Osteoblast (primary cell): Measurements from ENCODE around the gene KLHL28. TPM values are rescaled to one million over a fixed set of nuclear protein-coding genes. Genes with fewer than 3 reads are reported as not detected.

Experiments
- DNase-seq: peaks from one replicate; pipeline ENCODE4 v3.0.0; 2011; ENCODE audit warnings: low spot score, mixed read lengths; ENCODE audit not compliant: insufficient read length; ENCODE audit errors: missing footprints
- H2AFZ ChIP-seq: 2 replicates; pipeline ENCODE4 v1.6.0; 2011; ENCODE audit warnings: mild to moderate bottlenecking, low read length
- H3K27ac ChIP-seq: 2 replicates; pipeline ENCODE4 v1.5.1; 2011; ENCODE audit warnings: mild to moderate bottlenecking, low read depth, low read length, moderate library complexity
- H3K27me3 ChIP-seq: 2 replicates; pipeline ENCODE4 v1.6.0; 2012; ENCODE audit warnings: mild to moderate bottlenecking, control low read depth, inconsistent platforms, low read length, moderate library complexity; ENCODE audit not compliant: insufficient read depth
- H3K36me3 ChIP-seq: 2 replicates; pipeline ENCODE4 v1.5.1; 2011; ENCODE audit warnings: mild to moderate bottlenecking, low read length, control low read depth, moderate library complexity; ENCODE audit not compliant: insufficient read depth
- H3K4me1 ChIP-seq: 2 replicates; pipeline ENCODE4 v1.5.1; 2011; ENCODE audit warnings: mild to moderate bottlenecking, low read length, control low read depth, moderate library complexity; ENCODE audit not compliant: insufficient read depth
- H3K4me2 ChIP-seq: 2 replicates; pipeline ENCODE4 v1.6.0; 2011; ENCODE audit warnings: mild to moderate bottlenecking, low read length; ENCODE audit not compliant: insufficient read depth
- H3K4me3 ChIP-seq: fragments of 200-600 bp; sonication (generic); 3 replicates; pipeline ENCODE4 v1.5.1; 2012; ENCODE audit warnings: mild to moderate bottlenecking, low read length, inconsistent platforms; ENCODE audit not compliant: insufficient read depth
- H3K79me2 ChIP-seq: 2 replicates; pipeline ENCODE4 v1.6.0; 2012; ENCODE audit warnings: mild to moderate bottlenecking, low read length, control low read depth, inconsistent platforms; ENCODE audit not compliant: insufficient read depth
- H3K9me3 ChIP-seq: 2 replicates; pipeline ENCODE4 v1.5.1; 2011; ENCODE audit warnings: low read depth, low read length, control low read depth
- H4K20me1 ChIP-seq: 2 replicates; pipeline ENCODE4 v1.6.0; 2012; ENCODE audit warnings: mild to moderate bottlenecking, low read length, control low read depth; ENCODE audit not compliant: insufficient read depth
- total RNA-seq: library from RNA; depleted of rRNA; stranded (reverse); fragments of >200 nt; gene quantifications from 2 replicates; pipeline ENCODE4 v1.2.3, GENCODE V29; 2012
- TF ChIP-seq, protein P1 (sequence below): IDR thresholded peaks from 2 replicates; pipeline ENCODE4 v1.5.1; 2011; ENCODE audit warnings: mild to moderate bottlenecking, low read depth, low read length, moderate library complexity; ENCODE audit errors: extremely low read depth

The KLHL28 gene
- total RNA-seq, 1 donor = 11.9 TPM

- no peak overlapping the region for H3K4me3 ChIP-seq
- H3K4me1 ChIP-seq = no peaks in the 10 kb centered on the region
- TF ChIP-seq, protein P1, sequence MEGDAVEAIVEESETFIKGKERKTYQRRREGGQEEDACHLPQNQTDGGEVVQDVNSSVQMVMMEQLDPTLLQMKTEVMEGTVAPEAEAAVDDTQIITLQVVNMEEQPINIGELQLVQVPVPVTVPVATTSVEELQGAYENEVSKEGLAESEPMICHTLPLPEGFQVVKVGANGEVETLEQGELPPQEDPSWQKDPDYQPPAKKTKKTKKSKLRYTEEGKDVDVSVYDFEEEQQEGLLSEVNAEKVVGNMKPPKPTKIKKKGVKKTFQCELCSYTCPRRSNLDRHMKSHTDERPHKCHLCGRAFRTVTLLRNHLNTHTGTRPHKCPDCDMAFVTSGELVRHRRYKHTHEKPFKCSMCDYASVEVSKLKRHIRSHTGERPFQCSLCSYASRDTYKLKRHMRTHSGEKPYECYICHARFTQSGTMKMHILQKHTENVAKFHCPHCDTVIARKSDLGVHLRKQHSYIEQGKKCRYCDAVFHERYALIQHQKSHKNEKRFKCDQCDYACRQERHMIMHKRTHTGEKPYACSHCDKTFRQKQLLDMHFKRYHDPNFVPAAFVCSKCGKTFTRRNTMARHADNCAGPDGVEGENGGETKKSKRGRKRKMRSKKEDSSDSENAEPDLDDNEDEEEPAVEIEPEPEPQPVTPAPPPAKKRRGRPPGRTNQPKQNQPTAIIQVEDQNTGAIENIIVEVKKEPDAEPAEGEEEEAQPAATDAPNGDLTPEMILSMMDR = no peak
- H3K4me2 ChIP-seq = no peak overlapping the region
- H3K27me3 ChIP-seq = no peaks in the 10 kb centered on the region
- H3K36me3 ChIP-seq = no peaks in the 10 kb centered on the region
- H3K27ac ChIP-seq = no peak overlapping the region
- DNase-seq = no peak
- no peaks in the 10 kb centered on the region for H4K20me1 ChIP-seq
- no peaks in the 10 kb centered on the region for H3K9me3 ChIP-seq
- peaks cover 95% of the 10 kb centered on the region for H3K79me2 ChIP-seq
- H2AFZ ChIP-seq = no peak overlapping the region
These were observed 9.7 kb upstream of the KLHL28 start for GRCh38 chr14:44971459-44971858.

DNA sequence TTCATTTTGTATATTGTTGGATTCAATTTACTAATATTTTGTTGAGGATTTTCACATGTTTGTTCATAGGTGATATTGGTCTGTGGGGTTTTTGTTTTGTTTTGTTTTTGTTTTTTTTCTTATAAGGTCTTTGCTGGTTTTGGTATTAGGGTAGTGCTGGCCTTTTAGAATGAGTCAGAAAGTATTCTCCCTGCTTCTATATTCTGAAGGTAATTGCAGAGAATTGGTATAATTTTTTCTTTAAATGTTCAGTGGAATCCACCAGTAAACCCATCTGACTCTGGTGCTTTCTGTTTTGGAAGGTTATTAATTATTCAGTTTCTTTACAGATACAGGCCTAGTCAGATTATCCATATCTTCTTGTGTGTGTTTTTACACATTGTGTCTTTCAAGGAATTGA is 9.2 kb upstream of the KLHL28 start:
- TF ChIP-seq, protein P1 = no peak
- Histone ChIP-seq H3K36me3 (no peaks in the 10 kb centered on the region), H3K4me2 (no peak overlapping the region), H4K20me1 (no peaks in the 10 kb centered on the region), H3K27ac (no peak overlapping the region), H3K4me1 (no peaks in the 10 kb centered on the region), H3K27me3 (no peaks in the 10 kb centered on the region), H3K9me3 (no peaks in the 10 kb centered on the region), H2AFZ (no peak overlapping the region), H3K79me2 (peaks cover 93% of the 10 kb centered on the region), H3K4me3 (no peak overlapping the region)
- DNase-seq = no peak

GRCh38 chr14:44968714-44969113 is 7.0 kb upstream of the KLHL28 start:
- peaks cover 12% of the 10 kb centered on the region for H4K20me1 ChIP-seq
- H3K4me2 ChIP-seq = no peak overlapping the region
- H3K79me2 ChIP-seq = peaks cover 94% of the 10 kb centered on the region
- TF ChIP-seq, protein P1 = no peak
- peaks cover 6% of the 10 kb centered on the region for H3K4me1 ChIP-seq
- H3K9me3 ChIP-seq = no peaks in the 10 kb centered on the region
- no peak overlapping the region for H2AFZ ChIP-seq
- H3K27me3 ChIP-seq = no peaks in the 10 kb centered on the region
- peak; percentile 51 for DNase-seq
- H3K36me3 ChIP-seq = no peaks in the 10 kb centered on the region
- H3K27ac ChIP-seq = no peak overlapping the region
- no peak overlapping the region for H3K4me3 ChIP-seq

GRCh38 chr14:44966601-44967336 is 5.0 kb upstream of the KLHL28 start:
- H2AFZ ChIP-seq = no peak overlapping the region
- H3K9me3 ChIP-seq = no peaks in the 10 kb centered on the region
- H3K4me2 ChIP-seq = peak overlapping the region; percentile 96
- H3K79me2 ChIP-seq = peaks cover 94% of the 10 kb centered on the region
- H3K27ac ChIP-seq = no peak overlapping the region
- no peaks in the 10 kb centered on the region for H3K36me3 ChIP-seq
- no peaks in the 10 kb centered on the region for H3K27me3 ChIP-seq
- DNase-seq = no peak
- peaks cover 14% of the 10 kb centered on the region for H3K4me1 ChIP-seq
- TF ChIP-seq, protein P1 = no peak
- H4K20me1 ChIP-seq = peaks cover 21% of the 10 kb centered on the region
- H3K4me3 ChIP-seq = peak overlapping the region; percentile 30
